ENCODE measurements around the gene EYA3. TPM values are rescaled to one million over a fixed set of nuclear protein-coding genes. Genes with fewer than 3 reads are reported as not detected.

The EYA3 gene
- total RNA-seq, 2 donors from 2014 or later, result 17.8 to 18.8 TPM

DNA sequence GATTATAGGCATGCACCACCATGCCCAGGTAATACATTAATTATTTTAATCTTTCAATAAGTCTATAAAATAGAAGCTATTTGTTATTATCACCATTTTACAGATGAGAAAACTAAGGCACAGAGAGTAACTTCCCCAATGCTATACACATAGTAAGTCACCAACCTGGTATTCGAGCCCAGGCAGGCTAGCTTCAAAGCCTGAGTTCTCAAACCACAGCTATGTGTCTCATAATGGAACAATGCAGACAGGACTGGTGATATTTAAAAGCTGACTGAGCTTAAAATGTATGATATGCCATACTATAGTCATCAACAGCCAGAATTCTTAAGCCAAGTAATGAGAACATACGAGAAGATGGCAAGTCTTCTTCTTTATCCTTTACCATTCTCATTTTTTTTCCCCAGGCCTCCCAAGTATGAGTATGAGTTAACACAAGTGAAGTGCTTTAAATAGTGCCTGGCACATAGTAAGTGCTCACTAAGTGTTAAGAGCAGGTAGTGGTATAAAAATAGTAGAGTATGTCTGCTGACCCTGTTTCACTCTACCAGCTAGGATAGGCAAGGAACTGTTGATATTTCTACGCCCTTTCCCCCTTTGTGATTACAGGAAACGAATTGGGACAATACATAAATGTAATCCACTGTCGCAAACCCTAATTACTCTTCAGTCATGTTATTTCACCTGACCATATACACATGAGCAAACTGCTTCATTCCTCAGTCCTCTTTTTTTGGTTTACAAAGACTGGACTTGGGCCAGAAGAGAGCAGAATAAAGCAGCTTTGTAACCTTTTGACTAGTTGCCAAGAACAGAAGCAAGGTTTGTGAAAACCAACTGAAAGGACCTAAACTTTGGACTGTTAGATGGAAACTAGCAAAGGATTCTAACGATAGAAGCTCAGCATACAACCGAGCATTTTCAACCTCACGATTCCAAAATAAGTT, 9.5 kb downstream of the EYA3 start:
- no peak for DNase-seq
- ATAC-seq, result peak in 1 of 2 donors; percentile 53
- intact Hi-C loops (cut with DNase I), result no loop called here

DNA sequence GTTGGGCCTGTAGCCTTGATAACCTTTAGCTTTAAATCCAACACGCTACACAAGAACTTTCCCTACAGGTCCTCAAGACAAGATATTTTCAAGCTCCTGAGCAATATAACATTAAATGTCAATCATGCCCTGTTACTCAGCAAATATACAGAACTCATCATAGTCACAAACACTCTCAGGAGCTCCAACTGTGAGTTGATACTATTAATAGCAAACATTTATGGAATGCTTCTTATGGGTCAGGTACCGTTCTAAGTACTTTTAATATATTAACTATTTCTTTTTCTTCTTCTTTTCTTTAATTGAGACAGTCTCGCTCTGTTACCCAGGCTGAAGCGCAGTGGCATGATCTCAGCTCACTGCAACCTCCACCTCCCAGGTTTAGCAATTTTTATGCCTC, 10.1 kb downstream of the EYA3 start:
- ATAC-seq (no peak), DNase-seq (no peak)
- intact Hi-C loops (cut with DNase I), result no loop called here

DNA sequence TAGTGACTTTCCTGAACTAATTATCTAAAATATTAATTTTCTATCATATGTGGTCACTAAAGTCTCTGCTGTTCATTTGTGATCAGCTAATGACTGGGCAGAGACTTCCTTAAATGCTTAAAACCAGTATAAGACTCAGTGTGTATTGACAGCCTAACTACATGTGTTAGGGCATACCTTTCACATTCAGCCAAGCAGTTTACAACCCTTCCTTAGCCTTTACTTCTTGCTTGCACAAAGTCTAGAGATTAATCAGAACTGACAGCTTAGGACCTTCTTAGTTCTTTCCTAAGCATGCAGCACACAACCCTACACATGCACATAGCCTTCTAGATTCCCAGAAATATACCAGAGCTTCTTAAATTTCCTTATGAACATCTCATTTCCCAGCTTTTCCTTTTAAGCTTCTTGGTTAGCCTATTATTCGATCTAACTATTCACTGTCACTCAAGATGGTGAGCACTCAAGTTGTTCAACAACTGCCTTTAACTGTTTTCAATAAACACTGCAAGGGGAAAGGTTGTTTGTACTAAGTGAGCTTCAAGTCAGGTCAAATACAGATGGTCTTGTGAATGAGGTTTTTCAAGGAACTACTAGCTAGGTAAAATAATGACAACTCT, 13.4 kb downstream of the EYA3 start:
- intact Hi-C loops (cut with DNase I), result no loop called here
- ATAC-seq (no peak), DNase-seq (no peak)

GRCh38 chr1:28073867-28074266, 14.5 kb downstream of the EYA3 start:
- no peak for ATAC-seq
- intact Hi-C loops (cut with DNase I), result no loop called here

GRCh38 chr1:28071813-28072212, 16.6 kb downstream of the EYA3 start:
- DNase-seq (no peak), ATAC-seq (no peak)
- intact Hi-C loops (cut with DNase I), result no loop called here

More at GRCh38 chr1:28073867-28074266, 14.5 kb downstream of the EYA3 start:
- no peak for DNase-seq

GRCh38 chr1:28070725-28071593, 17.5 kb downstream of the EYA3 start:
- ATAC-seq, result no peak
- intact Hi-C loops (cut with DNase I), result no loop called here
- no peak for DNase-seq

GRCh38 chr1:28067523-28068090, 20.8 kb downstream of the EYA3 start:
- intact Hi-C loops (cut with DNase I), result no loop called here
- ATAC-seq (no peak), DNase-seq (no peak)

DNA sequence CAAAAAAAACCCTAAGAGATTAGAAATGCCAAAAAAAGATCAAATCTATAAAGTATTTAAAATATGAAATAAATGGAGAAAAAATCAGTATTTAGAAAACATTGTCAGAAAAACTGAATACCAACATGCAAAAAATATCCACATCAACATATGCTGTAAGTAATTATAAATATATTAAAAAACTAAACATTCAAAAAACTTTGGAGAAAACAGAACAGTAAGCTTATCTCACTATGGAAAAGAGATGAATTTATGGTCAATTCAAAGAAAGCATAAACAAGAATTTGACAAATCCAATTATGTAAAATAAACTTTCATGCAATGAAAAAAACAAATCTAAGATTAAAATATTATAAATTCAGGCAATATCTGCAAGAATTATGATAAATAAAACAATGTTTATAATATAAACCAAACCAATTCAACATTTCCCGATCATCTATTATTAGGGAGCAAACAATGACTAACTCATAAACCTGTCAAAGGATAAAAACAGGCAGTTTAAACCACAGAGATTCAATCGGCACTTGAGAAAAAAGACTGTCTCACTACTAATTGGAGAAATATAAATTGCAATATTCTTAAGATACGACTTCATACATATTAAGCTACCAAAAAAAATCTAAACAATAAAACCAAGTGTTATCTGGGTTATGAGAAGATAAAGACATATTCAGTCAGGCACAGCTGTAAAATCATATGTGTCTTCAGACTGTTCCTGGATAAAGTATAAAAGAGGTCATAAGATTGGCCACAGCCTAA, 21.8 kb downstream of the EYA3 start:
- no peak for ATAC-seq
- intact Hi-C loops (cut with DNase I), result no loop called here
- no peak for DNase-seq

DNA sequence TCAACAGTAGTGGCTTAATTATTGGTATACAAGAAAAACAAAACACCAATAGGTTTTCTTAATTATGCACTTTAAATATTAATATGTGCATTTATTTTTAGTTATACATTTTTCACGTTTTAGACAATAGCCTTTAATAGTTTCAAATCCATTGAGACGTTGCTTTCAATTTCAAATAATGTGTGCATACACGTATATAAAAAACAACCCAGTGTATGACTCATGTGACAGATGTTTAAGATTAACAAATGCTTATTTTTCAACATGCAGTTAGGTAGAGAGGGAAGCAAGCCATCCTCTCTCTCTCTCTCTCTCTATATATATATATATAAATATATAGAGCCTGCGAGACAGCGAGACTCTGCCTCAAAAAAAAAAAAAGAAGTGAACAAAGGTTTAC, 24.3 kb downstream of the EYA3 start:
- DNase-seq, result no peak
- intact Hi-C loops (cut with DNase I), result no loop called here
- ATAC-seq, result no peak

DNA sequence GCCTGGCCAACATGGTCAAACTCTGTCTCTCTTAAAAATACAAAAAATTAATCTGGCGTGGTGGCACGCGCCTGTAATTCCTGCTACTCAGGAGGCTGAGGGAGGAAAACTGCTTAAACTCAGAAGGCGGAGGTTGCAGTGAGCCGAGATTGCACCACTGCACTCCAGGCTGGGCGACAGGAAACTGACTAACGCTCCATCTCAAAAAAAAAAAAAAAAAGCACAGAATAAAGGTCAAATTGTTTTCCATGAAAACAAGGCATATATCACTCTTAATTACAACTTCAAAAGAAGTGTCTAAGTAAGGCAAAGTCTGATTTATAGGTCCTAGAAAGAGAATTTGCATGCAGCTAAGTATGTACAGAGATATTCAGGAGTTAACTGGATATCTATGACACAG, 25.6 kb downstream of the EYA3 start:
- DNase-seq, result no peak
- ATAC-seq, result no peak
- intact Hi-C loops (cut with DNase I), result no loop called here

DNA sequence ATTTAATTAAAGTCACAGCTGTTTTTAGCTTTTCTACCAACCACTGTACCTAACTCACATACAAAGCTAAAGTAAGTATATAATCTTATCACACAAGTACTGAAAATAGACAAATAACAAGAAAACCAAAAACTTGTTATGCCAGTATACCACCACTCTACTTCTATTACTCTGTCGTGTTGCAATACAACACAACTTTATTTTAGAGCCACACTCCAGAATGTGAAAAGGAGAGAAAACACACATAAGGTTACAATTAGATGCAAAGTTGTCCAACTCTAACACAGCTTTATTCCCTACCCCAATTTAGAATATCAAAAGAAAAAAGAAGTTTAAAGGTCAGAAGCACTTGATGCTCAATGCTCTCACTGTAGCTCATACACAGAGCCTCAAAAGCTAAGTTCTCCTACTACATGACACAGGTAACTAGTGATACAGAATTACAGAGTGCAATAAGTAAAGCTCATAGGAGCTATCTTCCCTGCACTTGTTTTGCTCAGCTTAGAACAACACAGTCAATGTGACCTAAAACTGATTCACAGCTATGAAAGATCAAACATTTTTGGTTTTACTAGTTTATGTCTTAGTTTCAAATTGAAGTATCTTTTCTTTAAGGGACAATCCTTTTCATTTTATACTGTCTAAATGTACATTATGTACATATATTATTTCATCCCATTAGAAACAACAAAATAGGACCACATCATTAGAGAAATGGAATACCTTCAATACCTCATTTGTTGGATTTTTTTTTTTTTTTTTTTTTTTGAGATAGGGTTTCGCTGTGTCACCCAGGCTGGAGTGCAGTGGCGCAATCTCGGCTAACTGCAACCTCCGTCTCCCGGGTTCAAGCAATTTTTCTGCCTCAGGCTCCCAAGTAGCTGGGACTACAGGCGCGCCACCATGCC, 29.2 kb downstream of the EYA3 start:
- ATAC-seq, result no peak
- intact Hi-C loops (cut with DNase I), result no loop called here
- no peak for DNase-seq

- no peak for ATAC-seq
Measured at GRCh38 chr1:28058168-28058567, 30.2 kb downstream of the EYA3 start.

DNA sequence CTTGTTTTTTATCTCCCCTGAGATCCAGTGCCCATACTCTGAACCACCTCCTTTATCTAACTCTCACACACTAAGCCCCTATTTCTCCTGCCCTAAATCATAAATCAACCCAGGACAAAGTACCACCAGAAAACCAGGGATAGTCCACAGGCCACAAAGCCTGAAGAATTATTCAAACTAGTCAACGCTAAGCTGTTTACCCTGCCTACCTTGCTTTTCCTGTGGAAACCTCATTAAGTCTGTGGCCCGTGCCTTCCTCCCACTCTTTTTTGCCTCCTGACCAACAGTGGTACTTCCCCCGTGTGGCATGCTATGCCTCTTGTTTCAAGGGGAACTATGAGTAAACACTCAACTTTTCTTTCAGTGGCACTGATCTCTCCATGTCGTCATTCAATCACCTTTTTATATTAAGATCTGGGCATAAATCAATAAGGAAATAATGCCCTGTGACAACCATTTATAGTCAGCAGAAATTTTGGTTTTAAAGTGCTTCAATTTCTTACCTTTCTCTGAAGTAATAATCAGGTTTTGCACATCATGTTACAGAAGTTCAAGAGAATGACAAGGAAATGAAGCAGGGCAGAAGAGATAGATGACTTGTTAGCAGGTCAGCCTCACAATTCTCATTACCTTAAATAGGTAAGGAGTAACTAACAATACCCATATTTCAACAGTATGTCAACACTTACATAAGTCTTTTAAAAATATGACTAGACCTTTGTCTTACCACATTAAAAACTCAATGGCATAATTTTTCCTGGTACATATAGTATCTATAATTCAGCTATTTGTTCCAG, 32.1 kb downstream of the EYA3 start:
- ATAC-seq, result no peak
- DNase-seq, result no peak
- intact Hi-C loops (cut with DNase I), result no loop called here

More at GRCh38 chr1:28058168-28058567, 30.2 kb downstream of the EYA3 start:
- DNase-seq, result no peak
- intact Hi-C loops (cut with DNase I), result no loop called here

DNA sequence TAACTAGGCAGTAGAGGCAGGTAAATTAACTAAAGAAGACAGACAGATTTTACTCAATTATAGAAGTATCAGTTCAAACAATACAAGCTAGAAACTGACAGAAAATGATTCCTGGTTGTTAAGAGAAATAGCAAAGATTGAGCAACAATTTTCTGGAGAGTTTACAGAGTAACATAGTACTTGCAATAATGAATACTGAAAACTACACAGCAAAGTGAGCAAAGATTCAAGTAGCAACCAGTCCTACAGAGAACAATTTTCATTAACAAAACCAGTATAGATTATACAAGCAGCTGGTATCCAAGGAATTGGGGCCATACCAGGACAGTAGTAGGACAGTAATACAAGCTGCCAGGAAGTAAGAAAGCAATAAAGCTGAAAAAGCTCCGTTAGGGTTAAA, 37.6 kb downstream of the EYA3 start:
- intact Hi-C loops (cut with DNase I), result no loop called here
- DNase-seq (no peak), ATAC-seq (no peak)

- ATAC-seq (no peak), DNase-seq (no peak)
- intact Hi-C loops (cut with DNase I), result no loop called here
Measured at GRCh38 chr1:28046716-28047115, 41.7 kb downstream of the EYA3 start.

GRCh38 chr1:28045777-28046176, 42.6 kb downstream of the EYA3 start:
- no peak for DNase-seq
- no peak for ATAC-seq
- intact Hi-C loops (cut with DNase I), result no loop called here

DNA sequence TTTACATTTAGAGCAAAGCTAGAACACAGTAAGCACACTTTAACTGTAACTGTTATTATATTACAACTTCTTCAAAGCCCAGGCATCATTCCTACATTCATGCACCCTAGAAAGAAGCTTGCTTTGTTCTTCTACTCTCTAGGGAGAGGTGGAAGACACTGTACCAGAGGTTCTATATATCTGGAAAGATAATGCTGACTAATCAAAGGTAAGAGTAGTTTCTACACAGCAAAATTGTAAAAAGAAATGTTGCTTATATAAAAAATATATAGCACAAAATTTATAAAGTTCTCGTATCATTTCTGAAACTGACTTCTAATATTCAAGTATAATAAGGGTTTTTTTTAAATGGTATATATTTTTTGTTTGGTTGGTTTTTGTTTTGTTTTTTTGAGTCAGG, 44.0 kb downstream of the EYA3 start:
- intact Hi-C loops (cut with DNase I), result no loop called here
- no peak for ATAC-seq
- no peak for DNase-seq

All from left cardiac atrium (tissue), 4 donors.